ENCODE results near the gene ELOVL3.

- TF ChIP-seq POLR2A (IDR thresholded peaks at IDR 0.05; ENCODE audit: low read length) (no peak), GATA1 (IDR thresholded peaks at IDR 0.05; ENCODE audit: low read depth, low read length) (no peak)
Measured at GRCh38 chr10:102241032-102241443, 14.9 kb downstream of the ELOVL3 start.

Data from erythroblast (primary cell).